ENCODE results near the gene COLEC12.
"Not testable (repeated sequence)": the region's sequence is repeated elsewhere in the genome, so short reads cannot be mapped to it uniquely, and the experiment has no call there.

The COLEC12 gene

DNA sequence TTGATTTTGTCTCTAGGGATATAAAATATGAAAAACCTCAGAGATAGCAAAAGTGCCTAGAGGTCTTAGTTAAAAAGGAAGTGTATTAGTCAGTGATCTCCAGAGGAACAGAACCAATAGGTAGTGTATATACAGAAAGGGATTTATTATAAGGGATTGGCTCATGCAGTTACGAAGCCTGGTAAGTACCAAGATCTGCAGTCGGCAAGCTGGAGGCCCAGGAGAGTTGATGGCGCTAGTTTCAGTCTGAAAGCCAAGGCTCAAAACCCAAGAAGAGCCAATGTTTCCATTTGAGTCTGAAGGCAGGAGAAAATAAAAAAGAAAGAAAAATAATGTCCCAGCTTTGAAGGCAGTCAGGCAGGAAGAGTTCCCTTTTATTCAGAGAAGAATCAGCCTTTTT lies 93.3 kb downstream of the COLEC12 start:
- DNase-seq = no peak

DNA sequence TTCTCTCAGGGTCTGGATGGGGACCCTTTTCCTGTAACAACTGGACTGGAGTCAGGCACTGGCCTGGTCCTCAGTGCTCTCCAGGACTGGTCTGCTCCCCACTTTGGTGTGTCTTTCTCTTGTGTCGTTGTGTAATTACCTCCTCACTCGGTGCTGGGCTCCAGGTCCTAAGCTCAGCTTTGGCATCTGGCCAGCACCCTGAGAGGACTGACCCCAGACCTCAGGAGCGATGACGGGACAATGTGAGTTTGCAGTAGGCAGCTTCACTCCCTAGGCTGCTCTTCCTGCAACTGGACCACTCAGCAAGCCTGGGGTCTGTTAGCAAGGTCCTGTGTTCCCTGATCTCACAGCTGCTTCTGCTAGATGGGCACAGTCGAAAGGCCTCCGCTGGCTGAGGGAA lies 93.8 kb downstream of the COLEC12 start:
- DNase-seq = no peak

DNA sequence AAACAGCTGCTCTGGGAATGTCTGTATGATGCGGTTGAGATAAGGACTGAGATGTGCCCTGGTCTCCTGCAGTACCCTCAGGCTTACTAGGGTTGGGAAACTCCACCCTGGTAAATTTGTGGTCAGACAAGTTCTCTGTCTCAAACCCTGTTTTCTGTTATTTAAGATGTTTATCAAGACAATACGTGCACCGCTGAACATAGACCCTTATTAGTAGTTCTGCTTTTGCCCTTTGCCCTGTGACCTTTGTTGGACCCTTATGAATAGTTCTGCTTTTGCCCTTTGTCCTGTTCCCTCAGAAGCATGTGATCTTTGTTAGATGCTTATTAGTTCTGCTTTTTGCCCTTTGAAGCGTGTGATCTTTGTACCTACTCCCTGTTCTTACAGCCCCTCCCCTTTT lies 95.5 kb downstream of the COLEC12 start:
- not testable (repeated sequence) for DNase-seq

DNA sequence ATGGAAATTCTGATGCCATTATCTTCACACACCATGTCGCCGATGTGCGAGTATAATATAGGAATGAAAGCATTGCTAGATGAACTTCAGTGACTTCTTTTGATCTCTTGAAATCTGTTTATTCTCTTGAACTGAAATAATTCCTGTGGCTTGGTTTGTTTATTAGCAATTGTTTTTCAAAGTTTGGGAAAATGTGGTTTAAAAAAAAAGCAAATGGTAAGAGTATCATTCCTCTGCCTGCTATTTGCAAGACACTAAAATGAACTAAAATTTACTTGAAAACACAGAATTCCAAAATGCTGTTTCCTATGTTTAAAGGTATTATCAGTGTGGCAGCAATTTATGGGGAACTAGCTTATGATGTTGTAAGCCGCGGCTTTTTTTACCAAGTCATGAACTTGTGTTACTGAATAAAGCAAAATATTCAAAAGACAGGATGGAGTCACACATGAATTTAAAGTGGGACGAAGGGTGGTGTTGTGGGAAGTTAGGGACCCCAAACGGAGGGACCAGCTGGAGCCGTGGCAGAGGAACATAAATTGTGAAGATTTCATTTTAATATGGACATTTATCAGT lies 96.4 kb downstream of the COLEC12 start:
- DNase-seq = no peak

DNA sequence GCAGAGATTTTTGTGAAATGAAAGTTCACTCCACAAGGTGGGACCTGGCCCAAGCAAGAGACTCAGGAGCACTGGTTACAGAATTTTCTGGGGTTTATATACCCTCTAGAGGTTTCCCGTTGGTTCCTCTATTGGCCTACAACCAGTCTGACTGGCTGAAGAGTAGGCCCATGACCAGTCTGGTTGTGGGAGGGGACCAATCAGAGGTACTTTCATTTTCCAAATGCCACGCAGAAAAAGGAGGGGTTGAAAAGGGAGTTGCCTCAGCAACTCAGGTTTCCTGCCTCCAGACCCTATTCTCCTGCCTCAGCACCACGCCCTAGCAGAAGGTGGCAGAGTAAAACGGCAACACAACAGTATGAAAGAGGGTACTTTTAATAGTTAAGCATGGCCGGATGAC lies 98.4 kb downstream of the COLEC12 start:
- DNase-seq = no peak

DNA sequence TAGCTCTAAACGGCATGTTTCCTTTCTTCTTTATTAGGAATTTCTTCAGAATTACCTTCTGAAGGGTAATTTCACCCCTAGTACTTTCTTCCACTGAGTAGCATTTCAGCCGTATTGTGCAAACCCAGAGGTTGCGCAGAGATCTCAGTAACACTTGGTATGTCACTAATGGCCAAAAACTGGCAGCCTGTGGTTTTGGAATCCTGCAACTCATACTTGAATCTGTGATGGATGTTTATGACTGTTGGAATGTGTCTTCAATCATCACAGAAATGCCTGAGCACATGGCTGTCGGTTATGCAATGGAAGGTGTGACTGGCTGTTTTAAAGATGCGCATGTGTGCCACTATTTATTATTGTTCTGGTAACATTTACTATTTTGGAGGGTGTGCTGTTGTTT lies 100.0 kb downstream of the COLEC12 start:
- no peak for DNase-seq

DNA sequence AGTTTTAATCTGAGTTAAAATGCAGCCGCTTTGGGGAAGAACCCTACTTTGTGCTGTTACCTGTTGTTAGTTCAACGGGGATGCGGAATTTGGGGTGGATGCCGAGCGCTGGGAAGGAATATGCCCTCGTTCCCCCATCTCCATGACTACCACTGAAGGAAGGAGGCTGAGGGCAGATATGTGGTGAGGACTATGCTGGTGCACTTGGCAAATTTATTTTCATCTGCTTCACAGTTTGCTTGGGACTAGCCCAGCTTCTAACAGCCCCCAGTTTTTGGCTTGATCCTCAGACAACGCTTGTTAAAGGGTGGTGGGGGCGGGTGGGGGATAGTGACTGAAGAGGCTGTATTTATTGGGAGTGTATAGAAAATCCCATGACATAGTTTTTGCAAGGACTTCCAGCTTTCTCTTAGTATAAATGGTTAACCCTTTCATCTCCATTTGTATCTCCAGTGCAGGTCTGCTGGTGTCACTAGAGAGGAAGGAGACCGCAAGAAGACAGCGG lies 100.8 kb downstream of the COLEC12 start:
- no peak for DNase-seq

DNA sequence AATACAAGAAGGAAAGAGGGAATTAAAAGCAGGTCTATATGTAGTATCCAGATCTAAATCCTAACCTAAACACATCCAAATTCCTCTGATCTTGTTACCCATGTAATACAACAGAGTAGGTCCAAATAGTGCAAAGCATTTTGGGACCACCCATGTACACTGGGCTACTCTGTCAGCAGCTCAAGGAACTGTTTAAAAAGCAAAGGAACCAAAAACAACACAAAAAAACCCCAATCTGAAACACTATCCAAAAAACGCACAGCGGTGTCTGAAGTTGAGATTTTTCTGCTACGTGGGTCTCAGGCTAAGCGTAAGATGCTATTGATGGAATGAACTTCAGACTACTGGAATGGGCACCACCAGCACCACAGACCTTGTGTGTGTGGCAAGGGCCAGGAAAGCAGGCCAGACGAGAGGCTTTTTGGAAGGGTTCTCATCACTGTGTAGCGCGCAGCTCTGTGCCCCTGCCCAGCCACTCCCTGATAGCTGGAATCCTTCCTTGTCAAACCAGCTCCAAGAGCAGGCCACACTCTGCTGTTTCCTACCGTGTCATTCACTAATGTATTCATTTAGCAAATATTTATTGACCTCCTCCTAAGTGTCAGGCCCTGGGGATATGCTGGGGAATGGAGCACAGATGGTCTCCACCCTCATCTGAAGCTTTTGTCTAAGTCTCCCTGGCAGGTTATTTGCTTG lies 101.4 kb downstream of the COLEC12 start:
- no peak for DNase-seq

DNA sequence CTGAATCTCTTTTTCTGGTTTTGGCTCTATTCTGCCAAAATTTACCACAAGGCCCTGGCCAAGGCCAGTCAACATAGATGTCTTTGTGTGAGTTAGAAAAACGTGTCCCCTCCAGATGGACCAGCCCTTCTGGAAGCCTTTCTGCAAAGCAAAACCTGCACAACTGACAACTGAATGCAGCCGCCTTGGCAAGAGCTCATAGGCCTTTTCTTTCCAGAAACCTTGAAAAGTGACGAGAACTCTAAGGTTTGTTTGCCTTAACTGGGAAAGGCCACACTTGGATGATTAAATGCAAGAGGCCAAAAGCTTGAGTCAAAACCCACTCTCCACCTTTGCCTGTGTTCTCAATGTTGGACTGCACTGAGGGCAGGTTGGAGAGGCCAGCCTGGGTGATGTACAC lies 103.9 kb downstream of the COLEC12 start:
- DNase-seq = no peak

DNA sequence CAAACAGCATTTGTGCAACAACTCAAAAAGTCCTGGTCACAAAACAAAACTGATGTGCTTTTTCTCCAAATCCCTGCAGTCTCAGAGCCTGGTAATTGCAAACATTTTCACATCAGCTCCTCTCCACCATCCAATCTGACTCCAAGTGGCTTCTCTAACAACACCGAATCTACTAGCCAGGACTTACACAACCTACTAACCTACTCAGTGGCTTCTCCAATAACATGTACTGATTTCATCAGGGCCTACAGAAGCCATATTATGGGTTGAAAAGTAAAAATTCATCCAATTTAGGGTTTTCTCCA lies 104.3 kb downstream of the COLEC12 start:
- no peak for DNase-seq

DNA sequence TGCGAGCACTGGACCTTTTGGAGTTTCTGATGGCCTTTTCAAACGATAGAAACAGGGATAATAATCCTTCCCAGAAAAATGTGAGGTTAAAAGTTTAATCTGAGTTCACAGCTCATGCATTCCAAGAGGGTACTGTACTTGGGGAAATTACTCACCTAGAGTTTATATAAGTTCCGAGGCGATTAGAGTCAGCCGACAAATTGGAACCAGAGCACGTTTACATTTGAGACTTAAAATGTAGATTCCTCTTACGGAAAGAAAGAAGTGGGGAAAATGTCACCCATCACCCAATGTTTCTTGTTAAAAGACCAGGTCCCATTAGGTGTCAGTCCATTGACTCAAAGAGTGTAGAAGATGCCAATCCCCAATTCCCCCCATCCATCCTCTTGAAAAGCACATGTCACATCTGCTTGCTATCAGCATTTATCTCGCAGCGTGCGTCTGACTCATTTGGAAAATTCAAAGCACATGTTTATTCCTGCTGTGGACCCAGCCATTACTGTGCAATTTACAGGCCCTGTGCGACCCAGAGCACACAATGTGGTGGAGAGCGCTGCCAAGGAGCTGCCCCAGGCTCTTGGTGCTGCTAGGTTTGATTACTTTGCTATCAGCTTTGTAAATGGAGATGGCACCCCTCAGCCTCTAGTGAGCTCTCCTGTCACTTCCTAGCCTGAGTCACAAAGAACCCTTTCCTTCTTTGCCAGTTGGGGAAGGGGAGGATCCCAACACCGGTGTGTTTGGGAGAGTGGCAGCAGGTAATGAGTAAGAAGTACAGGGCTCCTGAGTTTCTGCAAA lies 104.8 kb downstream of the COLEC12 start:
- DNase-seq = no peak

DNA sequence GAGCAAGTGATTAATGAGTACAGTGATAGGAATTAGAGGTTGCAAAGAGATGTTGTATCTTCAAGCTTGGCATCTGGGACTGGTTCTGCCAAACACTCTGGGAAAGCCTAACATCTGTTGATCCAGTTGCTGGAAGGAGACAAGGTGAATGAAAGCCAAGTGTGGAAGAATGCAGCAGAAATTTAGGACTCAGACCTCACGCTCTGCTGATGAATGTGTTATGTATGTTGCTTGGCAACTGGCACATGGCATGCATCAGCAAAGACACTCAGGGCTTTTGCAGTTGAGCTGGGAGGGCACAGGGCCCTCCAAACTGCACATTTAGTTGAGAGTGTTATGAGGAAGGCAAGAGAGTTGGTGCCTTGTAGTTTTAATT lies 105.5 kb downstream of the COLEC12 start:
- DNase-seq = no peak

DNA sequence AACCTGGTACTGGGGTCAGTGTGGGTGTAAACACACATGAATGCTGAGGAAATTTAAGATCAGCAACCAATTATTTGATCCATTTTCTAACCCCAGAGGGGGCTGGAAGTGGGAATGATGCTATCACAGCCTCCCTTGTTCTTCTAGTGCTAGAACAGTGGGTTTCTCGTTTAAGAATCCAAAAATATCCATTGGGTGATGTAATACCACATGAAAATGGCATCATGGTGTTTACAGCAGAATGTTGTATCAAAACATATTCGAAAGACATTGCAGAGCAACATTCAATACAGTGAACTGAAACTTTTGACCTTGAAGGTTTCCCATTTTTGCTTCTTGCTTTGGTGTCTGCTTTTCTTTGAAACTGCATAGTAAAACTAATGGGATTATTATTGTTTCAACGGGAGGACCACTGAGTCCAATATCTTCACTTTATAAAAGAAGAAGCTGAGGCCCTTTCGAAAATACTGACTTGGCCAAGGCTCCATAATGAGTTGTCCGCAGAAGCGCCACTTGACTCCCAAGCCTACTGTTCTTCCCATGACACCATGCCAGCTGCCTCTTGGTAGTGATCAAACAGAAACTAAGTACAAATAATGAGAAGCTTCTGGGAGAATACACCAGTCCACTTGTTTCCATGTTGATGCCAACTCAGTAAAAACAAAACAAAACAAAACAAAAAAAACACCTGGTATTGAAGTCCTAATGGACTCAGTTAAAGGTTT lies 106.1 kb downstream of the COLEC12 start:
- no peak for DNase-seq

DNA sequence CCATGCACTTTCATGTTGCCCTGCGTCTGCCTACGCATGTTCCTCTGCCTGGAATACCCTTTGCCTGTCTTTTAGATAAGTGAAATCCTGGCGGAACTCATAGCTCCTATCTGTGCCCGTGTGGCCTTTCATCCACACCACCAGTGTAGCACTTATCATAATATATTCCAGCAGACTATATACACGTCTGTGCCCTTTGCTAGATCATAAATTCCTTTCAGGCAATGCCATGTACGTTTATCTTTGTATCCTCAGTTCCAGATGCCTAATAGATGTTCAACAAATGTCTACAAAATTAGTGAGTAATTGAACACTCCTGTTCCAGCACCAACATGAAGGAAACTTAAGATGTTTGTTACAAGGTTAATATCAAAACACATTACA lies 106.9 kb downstream of the COLEC12 start:
- no peak for DNase-seq

DNA sequence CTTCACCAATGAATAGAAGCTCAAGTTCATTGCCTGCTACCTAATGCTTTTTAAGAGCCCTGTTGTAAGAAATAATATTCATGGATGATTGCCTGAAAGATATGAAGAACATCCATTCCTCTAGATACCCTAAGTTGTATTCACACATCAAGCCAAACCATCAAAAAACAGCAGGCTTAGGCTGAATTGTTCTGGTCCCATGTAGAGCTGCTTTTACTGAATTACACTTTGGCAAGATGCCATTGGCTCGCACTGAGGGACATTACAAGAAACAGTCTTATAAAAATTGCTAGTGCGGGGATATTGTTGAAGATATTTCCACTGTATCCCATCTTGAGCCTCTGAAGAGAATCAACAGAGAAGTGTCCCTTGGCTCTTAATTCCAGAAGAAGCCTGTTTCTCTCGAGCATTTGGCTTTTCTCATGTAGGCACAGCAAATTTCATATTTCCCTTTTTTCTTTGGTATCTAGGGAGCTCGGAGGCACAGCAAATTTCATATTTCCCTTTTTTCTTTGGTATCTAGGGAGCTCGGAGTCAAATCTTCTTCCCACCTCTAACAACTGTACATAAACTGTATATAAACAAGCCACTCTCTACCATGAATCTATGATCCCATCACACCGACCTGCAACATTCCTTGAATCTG lies 107.5 kb downstream of the COLEC12 start:
- DNase-seq = no peak

DNA sequence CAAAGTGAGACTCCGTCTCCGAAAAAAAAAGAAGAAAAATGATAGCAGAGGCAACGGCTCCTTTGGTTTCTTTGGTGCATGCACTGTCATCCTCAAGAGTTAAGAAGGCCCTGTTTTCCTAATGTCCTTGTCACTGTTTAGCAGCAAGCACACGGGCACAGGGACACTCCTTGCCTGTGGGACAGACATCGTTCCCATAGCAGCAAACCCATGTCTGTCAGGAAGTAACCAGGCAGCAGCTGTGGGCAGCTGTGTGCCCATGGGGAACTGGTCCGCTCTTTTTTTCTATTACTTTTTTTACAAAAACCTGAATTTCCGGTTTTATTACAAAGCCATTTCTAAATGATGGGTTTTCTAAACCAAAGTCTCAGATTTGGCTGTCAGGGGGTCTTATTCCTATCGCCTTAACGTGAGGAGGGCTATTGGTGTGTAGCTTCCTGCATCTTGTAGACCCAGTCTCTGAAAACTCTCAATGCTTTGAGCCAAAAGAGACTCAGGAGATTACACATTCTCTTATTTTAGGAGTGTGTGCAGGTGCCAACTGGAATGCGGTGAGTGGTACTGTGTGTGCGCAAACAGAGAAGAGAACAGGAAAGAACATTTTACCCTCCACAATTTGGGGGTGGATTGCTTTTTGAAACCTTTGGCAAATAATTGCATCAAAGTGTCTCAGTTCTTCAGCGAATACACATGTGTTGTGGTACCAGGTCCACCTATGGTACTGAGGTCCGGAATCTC lies 109.6 kb downstream of the COLEC12 start:
- no peak for DNase-seq

DNA sequence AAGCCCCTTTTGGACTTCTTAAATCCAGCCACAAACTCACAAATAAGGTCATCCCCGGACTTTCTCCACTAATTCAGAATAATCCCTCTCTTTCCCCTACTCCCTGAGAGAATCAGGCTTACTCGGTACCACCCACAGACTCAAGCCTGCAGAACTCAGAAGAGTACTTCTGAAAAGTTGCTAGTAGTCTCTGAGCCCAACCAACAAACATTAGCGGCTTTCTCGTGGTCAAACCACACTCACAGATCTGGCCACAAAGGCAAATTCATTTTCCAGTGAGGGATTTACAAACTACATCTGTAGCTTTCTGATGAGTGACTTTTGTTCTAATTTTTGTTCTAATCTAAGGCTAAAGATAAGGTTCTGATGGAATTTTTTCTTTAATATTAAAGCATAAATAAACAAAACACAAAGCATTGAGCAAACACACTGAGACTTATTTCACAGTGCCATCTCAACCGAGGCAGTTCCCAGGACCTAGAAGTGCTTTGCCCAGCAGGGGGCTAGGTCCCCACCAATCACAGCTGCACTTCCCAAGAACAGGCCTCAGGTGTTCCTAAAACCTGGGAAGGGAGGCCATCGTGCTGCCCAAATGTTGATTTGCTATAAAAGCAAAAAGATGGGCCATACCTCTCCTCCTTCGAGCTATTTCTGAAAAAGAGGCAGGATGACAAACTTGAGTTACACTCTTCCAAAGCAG lies 110.7 kb downstream of the COLEC12 start:
- DNase-seq = no peak

DNA sequence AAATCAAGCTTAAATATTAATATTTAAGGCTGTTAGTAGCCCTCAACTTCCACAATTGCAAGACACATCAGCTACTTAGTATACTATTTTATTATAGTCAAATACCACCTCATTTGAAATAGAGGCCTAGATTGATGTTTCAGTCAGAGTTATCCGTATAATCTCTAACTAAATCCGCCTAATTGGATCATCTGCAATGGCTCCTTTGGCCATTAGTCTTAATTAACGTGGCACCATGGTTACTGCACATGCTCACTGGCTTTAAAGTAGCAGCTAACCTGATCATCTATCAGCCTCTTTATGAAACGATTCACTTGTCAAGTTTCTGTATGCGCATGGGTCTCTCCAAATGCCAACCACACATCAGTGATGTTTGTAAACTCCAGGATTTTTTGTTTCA lies 112.3 kb downstream of the COLEC12 start:
- no peak for DNase-seq

DNA sequence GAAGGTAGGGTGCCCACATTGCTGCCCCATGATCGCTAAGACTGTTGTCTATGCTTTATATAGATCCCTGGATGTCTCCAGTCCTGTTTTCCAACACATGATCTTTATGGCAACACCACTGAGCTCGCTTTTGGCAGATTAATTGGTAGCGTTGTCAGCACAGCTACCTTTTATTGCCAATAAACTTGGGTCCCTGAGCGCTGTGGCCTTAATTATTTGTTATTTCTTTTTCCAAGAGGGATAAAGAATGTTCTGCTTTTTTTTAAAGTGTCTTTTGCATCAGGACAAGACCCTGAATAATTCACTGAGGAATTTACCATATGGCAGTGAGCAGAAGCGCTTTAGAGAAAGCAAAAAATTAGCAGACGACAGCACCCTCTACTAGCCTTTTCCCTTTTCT lies 113.5 kb downstream of the COLEC12 start:
- DNase-seq = no peak

DNA sequence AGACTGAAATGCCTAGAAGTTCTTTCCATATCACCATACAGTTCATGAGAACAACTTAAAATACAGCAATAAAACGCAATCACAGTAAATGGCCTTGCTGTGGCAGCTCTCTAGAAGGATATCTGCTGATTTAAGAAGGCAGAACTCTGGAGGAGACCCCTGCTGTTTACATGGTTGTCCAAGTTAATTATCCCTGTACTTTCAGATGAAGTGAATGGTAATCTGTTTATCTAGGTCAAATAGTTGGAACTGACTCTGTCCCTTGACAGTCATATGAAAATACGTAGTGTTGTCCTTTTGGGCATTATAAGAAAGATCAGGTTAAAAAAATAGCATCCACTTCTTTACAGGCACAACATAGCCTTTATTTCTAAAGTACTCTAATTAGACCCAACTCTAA lies 115.6 kb downstream of the COLEC12 start:
- no peak for DNase-seq

DNA sequence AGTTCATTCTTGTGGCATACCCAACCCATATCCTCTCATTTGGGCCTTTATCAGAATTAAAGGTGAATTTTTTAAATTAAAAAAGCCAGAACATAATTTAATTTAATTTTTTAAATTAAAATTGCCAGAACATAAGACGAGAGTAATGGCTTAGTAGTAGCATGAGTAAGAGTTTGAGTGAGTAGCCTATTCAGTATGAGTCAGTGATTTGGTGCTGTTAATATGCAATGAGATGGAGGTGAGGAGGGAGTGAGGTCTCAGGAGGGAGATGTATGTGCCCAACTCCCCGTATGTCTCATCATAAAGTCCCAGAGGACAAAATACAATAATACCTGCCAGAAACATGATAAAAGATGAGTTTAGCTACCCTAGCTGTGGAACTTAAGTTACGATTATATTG lies 117.4 kb downstream of the COLEC12 start:
- no peak for DNase-seq
